Medulla oblongata (tissue), 1 donor: ENCODE results near the gene SAMD7.

ENCODE experiments used
- DNase-seq: peaks from one replicate; pipeline ENCODE4 v3.0.0-alpha.2; 2015; ENCODE audit errors: extremely low spot score

The SAMD7 gene

DNA sequence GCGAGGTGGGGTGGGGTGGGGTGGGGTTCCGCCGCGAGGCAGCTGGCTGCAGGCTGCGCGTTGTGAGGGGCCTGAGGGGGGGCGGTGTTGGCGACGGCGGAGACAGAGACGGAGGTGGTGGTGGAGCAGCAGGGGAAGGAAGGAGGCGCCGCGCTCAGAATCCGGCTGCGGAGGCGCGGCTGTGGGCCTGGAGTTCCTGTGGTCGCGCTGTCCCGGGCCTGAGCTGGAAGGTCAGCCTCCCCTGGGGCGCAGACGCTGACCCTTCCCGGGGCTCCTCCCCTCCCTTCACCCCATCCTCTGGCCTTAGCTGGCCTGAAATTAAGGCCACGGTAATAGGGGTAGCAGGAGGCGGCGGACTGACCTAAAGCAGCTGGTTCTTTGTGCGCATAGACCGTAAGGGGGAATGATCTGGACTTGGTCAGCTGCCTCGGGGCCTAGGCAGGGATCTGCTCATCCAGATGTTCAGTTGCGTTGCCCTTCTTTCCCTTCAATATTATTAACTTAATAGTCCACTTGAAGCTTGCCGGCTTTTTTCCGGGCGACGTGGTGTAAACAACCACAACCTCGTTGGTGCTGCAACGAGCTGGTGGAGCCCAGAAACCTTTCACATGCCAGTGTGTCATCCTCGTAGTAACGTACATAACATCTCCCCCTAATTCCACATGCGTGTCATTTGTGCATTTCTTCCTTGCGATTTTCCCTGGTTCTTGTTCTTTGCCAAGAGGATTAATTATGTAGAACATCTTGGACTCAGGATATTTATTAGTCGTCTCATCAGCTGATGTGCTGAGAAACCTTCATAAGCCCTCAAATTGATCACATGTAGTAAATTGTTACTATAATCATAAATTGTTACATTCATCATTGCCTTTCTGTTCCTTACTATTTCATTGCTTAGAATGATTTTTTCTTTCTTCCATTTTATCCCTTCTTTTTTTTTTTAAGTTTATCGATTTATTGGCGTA is 55.9 kb downstream of the SAMD7 start:
- peak; percentile 46 for DNase-seq

DNA sequence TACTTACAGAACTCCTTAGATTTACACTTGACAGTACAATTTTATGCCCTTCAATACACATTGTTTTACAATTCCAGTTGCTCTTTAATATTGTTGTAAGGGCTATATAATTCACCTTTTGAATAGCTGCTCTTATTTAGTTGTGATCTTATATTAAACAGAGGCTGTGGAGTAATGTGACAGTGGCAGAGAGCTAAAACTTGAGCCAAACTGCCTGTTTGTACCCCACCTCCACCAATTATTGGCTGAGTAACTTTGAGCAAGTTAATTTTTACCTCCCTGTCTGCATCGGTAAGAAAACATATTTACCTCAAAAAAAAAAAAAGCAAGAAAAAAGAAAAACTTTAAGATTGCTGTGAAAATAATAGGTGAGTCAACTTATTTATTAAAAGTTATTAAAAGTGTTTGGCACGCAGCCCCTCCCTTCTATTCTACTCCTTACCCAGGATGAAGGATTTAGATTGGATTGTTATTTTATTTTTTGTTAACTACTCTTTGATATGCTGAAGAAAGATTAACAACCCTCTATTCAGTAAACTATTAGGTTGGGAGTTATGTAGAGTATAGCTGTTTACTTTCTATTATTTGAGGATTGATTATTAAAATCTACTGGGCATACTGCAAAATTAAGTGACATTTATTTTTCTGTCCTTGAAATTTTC is 57.0 kb downstream of the SAMD7 start:
- no peak for DNase-seq

DNA sequence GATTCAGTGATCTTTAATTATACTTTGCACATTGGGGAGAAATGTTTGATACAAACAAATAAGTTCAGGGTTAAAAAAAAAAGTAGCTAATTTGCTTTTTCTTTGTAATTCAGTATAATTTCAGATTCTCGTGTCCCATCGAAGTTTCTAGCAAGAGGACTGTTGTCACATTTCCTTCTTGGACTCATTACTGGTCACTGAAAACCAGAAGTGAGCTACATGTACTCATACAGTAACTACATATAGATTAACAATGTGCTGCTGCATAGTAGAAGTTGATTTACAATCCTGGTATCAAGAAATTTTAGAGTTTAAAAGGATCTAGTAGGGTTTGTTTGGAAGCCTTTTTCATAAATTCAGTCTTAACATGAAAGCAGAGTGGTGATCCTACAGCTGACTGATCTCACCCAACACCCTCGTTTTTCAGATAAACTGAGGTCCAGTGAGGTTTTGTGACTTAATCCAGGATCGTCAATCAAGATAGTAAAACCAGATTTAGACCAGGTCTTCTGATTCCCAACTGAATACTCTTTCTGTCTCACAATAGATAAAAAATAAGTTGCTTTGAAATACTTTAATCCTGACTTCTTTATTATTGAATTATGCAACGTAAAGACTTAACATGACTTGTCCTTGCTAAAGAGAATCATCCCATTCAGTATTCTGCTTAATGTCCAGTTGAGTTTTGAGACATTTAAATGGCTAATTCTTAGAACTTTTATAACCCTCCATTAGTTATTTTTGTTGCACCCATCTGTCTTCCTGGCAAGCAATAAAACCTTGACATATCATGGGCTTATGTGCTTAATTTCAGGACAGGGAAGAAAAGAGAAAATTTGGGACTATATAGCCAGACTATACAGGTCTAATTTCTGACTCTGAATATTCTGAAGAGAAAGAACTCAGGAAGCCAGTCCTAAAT is 58.1 kb downstream of the SAMD7 start:
- peak; percentile 9 for DNase-seq

DNA sequence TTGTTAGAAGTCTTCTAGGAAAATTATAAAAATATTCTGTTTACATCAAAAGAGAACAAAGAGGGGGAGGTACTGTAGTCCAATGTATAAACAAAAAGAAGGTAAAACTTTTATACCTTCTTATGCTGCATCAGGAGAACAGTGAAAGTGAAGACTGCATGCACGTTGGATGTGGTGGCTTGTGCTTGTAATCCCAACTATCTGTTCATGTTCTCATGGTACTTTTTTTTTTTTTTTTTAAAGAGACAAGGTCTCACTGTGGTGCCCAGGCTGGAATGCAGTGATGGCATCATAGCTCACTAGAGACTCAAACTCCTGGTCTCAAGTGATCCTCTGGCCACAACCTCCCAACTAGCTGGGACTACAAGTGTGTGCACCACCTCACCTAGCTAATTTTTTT is 59.5 kb downstream of the SAMD7 start:
- DNase-seq = no peak

DNA sequence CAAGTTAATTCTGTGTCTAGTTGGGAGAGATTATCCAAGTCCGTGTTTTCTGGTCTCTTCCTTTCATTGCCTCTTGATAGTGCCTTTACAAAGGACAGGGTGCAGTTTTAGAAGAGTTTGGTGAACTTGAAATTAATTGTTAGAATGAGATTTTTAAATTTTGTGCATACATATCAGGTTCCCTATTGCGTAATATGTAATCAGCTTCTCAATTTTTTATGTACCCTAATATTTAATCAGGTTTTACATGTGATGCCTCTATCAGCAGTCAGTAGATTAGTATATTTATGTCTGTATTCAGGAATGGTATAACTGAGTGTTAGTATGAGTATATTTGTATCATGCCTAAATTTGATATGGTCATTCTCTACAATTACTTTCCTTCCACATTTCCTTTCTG is 60.1 kb downstream of the SAMD7 start:
- DNase-seq = no peak

DNA sequence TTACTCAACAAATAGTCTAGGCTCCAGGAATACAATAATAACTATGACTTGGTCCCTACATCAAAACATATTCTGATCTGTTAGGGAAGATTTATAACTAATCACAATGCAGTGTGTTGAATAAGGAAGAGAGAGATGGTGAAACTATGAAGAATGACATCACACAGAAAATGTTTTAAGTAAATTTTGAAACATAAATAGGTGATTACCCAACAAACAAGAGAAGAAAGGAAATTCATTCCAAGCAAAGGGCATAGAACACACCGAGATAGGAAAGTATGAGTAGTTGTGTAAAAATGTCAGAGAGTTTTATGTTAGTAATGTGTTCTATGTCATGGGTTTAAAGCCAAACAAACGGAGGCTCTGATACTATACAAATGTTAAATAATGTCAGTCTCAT is 68.7 kb downstream of the SAMD7 start:
- DNase-seq = no peak

DNA sequence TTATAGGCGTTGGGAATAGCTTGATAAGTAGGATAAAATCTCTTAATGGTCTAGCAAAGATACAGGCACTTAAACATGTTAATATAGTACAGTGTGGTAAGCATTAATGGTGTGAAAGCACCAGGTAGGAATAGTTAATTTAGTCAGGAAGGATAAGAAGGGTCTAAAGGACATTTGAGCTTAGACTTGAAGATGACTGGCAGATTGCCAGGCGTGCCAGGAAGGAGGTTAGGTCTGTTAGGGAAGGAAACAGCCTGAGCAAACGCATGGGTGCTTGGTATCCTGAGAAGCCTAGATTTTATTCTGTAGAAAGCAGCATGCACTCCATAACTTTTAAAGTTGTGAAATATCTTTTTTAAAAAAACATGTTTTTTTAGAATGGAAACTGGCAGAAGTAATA is 72.9 kb downstream of the SAMD7 start:
- DNase-seq = no peak
